ENCODE measurements around the gene ALMS1.
"Not testable (repeated sequence)": the region's sequence is repeated elsewhere in the genome, so short reads cannot be mapped to it uniquely, and the experiment has no call there.

Gene ALMS1

DNA sequence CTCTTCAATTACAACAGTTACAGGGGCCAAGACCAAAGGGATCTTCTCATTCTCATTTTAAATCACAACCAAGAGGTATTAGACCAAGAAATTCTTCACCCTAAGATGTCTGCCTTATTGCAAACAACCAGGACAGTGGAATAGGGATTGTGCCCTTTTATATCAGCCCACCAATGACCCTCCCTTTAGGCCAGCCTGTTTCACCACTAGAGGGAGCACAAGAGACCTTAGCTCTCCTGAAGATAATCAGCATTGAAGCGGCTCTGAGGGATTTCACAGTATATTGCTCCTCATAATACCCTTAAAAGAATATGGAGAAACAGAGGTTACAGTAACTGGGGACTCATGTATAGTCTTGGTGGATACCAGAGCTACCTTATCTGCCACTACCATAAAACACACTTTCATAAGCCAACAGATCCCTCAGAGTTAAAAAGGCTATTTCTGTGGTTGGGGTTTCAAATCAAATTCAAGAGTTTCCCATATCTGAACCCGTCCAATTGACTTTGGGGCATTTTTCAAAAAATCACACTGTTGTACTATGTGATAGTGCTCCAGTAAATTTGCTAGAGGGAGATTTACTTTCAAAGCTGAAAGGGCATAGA, 245.1 kb downstream of the ALMS1 start:
- DNase-seq: peak; percentile 12

DNA sequence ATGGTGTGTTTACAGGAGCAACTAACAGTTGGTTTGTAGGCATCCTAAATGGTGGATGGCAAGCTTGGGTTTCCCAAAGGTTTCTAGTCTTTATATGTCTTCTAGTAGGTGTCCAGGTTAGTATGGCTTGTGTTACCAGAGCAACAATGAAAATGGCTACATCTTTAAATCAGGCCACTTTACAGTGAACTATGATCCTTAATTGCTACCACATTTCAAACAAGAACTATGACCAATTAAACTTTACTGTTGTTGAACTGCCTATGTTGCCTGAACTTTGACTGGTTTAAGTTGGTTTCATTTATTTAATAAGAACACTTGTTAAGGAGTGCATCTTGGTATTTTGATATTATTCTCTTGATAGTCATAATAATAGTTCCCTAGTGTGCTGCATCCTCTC, 251.3 kb downstream of the ALMS1 start:
- not testable (repeated sequence) for DNase-seq

DNA sequence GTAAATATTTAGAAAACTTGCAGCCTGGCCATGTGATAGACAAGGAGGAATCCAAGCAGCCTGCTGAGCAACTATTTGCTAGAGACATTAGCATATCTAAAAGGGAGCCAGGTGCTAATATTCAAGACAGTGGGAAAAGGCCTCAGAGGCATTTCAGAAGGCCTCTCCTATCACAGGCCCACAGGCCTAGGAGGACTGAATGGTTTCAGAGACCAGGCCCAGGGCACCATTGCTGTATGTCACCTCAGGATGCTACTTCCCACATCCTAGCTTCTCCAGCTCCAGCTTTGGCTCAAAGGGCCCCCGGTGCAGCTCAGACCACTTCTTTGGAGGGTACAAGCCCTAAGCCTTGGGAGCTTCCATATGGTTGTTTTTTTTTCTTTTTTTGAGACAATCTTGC, 252.8 kb downstream of the ALMS1 start:
- DNase-seq: no peak

DNA sequence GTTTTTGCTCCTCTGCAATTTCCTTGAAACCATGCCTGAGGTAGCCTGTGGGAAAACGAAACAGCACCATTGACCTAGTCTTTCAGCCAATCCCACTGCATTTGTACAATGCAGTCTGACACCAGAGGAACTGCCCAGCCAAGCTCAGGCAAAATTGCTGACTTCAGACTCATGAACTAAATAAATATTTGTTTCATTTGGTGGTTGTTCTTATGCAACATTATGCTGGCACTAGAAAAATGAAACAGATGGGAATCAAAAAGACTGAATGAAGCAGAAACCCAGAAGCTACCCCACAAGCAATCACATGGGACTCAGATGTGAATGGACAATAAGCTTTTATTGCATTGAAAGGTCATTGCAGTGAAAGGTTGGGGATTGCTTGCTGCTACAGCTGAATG, 254.9 kb downstream of the ALMS1 start:
- DNase-seq: no peak

DNA sequence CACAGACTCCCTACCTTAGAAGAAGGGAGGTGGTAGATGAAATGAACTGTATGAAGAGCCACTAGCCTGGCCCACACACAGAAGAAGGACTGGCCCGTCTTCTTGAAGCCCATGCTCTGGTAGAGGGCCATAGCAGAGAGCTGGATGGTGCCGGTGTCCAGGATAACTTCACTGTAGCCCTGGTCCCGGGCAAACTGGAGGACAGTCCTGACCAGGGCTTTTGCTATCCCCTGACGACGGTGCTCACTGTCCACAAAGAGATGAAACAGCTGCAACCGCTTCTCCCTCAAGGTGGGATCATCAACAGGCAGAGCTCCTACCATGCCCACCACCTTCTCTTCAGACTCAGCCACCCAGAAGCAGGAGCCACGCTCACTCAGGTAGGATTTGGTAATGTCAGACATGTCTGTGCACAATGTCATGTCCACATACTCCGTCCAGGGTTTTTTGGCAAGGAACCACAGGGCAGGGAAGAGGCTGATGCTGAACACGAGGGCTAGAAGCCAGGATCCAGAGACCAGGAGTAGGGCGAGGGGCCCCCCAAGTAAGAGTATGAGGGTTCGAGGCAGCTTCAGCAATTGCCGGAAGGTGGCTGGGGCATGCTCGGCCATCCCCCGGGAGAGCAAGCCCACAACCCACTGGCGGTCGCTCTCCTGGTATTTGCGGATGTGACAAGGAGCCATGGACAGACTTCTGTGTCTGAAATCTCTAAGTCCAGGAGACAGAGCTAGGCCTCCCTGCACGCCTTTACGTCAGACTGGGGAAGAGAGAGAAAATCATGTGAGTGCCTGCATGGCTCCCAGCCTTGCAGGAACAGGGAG, 255.5 kb downstream of the ALMS1 start:
- DNase-seq: no peak

DNA sequence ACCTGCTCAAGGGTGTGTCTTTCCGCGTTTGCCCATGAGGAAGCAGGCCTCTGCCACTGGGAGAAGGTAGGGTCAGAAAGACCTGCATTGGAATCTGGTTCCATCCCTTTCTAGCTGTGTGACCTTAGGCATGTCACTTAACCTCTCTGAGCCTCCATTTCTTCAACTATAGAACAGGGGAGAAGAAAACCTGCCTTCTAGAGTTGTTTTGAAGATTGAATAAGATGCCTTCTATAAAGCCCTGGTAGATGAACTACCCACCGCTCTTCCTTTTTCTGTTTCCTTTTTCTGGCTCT, 256.1 kb downstream of the ALMS1 start:
- no peak for DNase-seq

DNA sequence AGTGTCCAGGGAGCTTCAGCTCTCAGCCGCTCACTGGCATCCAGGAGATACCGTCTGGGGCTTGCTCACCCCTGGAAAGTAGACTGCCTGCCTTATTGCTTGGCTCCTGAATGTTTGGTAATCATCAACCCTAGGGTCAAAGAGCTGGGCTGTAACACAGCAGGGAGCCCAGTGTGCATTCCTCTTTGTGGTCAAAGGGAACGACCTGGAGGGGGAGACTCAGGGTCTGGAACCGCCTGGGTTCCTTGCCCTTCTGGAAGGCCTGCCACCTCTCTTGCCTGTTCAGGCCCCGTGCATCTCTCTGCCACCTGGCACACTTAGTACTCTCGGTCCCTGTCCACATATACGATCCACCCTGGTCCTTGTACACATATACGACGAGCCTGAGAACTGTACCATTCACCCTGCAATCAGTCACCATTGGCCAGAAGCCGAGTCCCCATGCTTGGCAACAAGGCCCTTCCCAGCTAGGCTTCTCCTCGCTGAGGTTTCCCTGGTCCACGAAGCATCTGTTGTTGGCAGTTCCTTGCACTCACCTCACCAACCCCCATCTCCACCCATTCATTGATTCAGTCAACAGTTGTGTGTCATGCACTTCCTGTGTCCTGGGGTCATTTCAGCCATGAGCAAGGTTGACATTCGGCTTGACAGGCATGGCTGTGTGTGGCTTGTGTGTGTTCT, 256.8 kb downstream of the ALMS1 start, which contains the start of gene NAT8:
TSS of gene NAT8 (minus strand) at position 85 of the 681 bp plus-strand sequence. CDS start 794 bp downstream, outside the sequence.
- no peak for DNase-seq

DNA sequence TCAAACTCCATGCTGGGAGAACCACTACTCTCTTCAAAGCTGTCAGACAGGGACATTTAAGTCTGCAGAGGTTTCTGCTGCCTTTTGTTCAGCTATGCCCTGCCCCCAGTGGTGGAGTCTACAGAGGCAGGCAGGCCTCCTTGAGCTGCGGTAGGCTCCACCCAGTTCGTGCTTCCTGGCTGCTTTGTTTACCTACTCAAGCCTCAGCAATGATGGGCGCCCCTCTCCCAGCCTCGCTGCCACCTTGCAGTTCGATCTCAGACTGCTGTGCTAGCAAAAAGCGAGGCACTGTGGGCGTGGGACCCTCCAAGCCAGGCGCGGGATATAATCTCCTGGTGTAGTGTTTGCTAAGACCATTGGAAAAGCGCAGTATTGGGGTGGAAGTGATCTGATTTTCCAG, 262.1 kb downstream of the ALMS1 start:
- not testable (repeated sequence) for DNase-seq

DNA sequence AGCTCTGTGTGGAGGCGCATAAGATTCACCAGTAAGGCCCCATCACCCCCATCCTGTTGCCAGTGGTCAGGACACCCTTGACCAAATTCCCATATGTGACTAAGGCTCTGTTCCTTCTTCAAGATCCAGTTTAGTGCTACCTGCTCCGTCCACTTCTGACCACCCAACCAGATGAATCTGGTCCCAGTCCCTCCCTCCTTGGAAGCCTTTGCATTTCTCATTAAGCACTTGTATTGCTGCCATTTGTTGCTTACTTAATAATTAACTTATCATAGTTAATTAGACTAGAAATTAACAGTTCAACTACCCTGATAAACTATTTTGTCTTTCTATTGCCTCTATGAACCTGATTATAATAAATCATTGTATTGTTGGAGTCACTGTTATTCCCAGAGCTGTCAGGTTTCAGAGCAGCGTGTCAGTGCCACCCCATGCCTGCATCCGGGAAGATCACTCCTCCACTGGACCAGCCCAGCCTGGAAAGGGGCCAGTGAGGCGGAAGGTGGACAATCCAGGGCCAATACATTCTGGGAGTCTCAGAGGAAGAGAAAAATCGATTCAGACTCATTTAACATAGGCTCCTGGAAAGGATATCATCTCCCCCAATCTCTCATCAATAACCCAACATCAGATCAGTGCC, 266.1 kb downstream of the ALMS1 start:
- no peak for DNase-seq

DNA sequence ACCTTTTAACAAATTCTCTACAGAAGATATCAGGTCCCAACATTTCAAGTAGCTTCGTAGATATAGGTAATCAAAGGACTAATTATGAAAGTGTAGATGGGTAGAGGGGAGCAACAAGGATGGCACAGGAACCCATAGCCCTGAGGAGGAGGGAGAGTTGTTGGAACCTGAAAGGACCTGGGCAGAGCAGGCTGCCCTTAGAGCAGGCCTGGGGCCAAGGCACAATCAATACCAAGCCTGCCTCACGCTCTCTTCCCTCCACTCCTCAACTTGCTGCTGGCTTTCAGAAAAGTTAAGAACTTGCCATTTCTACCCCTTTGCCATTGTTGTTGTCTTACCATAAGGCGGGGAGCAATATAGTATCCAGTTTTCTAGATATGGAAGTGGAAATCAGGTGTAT, 266.7 kb downstream of the ALMS1 start:
- no peak for DNase-seq

DNA sequence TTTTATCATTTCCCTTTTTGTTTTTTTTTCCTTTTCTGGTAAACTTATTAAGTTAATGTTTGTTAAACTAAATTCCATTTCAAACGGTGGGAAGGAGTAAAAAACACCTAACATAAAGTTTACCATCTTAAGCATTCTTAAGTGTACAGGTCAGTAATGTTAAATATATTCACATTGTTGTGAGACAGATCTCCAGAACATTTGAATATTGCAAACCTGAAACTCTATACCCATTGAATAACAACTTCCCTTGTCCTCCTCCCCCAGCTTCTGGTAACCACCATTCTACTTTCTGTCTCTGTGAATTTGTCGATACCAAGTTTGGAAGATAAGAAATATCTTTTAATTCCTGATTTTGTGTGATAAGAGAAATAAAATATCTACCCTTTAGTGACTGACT, 268.5 kb downstream of the ALMS1 start:
- DNase-seq: no peak

Data from activated CD4-positive, alpha-beta T cell treated with anti-CD3 and anti-CD28 coated beads, Interleukin-2, amount 50 U/mL, for 16 hours (primary cell).